Activated CD4-positive, alpha-beta T cell treated with anti-CD3 and anti-CD28 coated beads for 48 hours (primary cell): Measurements from ENCODE around the gene KRCC1.
"Not testable (repeated sequence)": the region's sequence is repeated elsewhere in the genome, so short reads cannot be mapped to it uniquely, and the experiment has no call there.

Experiments used
- DNase-seq: peaks from one replicate; pipeline ENCODE4 v3.0.0-alpha.2; 2020

KRCC1 gene

GRCh38 chr2:88074854-88075292 is 19.3 kb upstream of the KRCC1 start:
- DNase-seq: no peak

DNA sequence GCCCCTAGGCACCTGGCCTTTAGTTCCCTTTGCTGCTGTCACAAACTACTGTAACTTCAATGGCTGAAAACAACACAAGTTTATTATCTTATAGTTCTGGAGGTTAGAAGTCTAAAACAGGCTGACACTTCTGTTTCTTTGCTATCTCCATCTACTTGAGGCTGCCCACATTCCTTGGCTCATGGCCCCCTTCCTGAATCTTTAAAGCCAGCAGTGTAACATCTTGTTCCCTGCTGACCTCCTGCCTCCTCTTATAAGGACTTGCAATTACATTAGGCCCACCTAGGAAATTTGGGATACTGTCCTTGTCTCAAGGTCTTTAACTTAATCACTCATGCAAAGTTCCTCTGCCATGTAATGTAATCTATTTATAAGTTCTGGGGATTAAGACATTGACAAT is 18.6 kb upstream of the KRCC1 start:
- DNase-seq: no peak

DNA sequence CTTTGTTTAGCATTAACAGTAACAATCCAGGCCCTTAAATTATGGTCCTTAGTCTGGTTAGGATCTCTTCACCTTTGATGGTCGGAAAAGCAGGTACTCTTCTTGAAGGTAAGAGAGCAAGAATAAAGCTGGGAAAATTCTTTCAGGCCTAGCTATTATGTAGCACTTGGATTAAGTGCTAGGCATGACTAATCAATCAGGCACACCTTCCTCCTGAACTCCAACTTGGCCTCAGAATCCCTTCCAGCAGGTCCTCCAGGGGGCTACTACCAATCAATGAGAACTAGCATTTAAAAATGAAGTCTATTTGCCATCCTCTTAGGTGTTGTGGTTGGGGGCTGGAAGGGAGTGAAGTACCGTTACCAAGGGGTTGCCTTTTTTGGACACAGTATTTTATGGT is 15.8 kb upstream of the KRCC1 start:
- no peak for DNase-seq

DNA sequence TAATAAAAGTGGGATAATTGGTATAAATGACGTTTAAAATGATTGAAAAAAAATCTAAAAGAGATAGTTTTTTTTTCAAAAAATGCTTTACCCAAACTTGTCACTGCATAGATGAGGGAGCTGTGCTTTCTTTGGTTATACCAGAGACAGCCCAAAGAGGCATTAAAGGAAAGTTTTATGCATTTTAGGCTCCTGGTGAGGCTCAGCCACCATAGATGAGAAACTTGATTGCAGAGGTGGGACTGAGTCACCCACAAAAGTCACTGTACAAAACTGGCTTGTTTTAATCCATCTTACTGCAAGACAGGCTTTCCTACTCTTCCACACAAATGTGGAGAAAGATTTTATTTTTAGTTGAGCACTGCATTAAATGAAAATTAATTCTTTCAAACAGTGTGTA is 14.5 kb upstream of the KRCC1 start:
- no peak for DNase-seq

GRCh38 chr2:88069117-88069516 is 13.5 kb upstream of the KRCC1 start:
- no peak for DNase-seq

DNA sequence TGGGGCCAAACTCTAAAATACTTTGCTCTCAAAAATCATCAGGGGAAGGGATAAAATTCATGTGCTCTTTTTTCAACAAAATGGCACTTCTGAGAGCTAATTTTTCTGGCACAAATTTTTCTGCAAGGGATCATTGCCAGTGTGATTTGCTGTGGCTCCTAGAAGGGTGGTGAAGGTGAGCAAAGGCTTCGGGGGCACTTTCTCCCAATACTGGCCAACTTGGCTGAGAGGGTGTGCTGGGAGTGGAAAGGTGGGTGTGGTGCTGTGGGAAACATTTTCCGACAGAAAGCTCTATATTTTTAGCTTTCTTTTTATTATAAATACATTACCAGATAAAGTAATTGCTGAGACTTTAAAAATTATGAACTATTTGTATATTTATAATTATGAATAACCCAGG is 12.5 kb upstream of the KRCC1 start:
- DNase-seq: no peak

DNA sequence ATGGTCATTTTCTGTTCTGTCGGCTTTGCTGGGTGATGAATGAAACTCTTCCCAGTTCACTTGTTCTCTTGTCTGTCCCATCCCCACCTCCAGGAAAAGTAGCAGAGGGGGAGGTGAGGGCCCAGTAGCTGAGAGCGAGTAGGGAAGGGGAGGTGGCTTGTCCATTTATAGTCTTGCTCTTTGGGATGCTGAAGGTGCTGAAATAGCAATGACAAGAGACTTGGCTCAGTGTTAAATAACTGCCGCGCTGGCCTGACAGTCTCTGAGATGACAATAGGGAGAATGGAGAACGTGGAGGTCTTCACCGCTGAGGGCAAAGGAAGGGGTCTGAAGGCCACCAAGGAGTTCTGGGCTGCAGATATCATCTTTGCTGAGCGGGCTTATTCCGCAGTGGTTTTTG is 12.0 kb upstream of the KRCC1 start, which contains the start of gene SMYD1:
Gene SMYD1 (plus strand): TSS at position 228 of the 400 bp plus-strand sequence. CDS start 40 bp downstream, at position 268.
- DNase-seq: no peak

DNA sequence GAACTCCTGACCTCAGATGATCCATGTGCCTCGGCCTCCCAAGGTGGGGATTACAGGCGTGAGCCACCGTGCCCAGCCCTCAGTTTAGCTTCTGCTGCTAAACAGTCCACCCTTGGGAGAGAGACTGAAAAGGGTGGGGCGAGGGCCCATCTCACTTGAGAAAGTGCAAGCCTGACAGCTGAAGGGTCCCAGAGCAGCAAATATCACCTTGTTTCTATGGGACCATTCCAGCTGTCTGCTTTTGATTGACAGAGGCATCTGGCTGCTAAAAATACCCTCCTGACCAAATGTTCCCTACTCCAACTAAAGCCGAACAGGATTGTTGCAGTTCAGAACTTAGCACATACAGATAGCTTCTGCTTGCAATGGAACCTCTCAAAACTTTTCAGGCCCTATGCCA is 11.6 kb upstream of the KRCC1 start:
- DNase-seq: no peak

DNA sequence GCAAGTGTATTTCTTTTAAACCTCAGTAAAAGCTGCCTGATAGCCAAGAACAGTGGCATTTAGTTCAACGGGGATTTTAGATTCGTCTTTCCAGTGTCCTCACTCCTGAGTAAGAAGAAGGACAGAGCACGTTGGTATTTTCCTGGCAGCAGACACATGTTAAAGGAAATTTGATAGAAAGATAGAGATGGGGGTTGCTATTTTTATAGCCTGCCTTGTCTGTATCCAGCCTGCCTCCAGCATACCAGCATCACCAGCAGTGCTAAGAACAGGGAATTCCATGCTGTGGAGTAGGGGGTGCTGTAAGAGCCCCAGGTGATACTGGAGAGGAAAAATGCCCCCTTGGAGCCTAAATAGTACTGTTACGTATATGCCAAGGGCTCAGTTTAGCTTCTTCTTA is 11.0 kb upstream of the KRCC1 start:
- DNase-seq: no peak

DNA sequence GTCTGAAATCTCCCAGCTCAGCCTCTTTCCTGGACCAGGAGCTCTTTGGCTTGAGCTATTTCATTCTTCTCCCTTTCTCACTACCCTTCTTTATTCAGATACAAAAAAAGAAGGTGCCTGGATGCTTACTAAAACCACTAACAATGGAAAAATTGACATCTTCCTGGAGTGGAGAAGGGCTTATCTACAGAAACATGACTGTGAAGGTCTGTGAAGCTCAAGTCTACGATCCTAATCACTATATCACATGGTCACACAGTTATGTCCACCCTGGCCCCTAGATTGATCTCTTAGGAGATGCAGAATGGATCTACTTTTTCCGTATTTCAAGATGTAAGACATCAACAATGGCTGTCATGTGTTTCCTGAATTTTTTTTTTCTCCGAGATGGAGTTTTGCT is 5.7 kb upstream of the KRCC1 start:
- DNase-seq: no peak

- no peak for DNase-seq
Measured at GRCh38 chr2:88060907-88061275, 5.3 kb upstream of the KRCC1 start.

DNA sequence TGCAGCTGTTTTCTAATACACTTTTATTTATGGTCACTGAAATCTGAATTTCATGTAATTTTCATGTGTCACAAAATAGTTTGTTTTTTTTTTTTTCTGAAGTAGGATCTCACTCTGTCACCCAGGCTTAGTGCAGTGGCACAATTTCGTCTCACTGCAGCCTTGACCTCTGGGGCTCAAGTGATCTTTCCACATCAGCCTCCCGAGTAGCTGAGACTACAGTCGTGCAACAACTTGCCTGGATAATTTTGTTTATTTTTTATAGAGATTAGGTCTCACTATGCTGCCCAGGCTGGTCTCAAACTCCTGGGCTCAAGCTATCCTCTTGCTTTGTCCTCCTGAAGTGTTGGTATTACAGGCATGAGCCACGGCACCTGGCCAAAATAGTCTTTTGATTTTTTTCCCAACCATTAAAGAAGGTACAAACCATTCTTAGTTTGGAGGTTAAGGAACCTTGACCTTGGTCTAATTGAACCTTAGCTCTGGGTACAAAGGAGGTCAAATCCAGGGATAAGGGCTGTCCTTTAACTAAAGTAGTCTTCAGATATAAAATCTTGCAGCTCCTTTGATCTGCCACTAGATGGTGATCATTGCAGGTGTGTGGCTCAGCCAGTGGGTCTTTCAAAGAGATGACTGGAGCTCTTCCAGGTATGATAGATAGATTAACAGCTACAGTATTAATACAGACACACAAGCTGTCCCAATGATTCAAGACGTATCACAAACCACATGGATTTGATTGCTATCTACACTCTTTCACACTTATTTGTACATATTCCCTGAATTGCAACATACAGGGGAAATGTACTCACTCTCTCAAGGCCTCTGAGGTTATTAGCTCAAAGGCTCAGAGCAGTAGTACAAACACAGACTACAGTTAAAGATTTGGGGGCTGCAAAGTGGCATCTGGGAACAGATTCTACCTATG is 4.7 kb upstream of the KRCC1 start:
- DNase-seq: peak; percentile 44

- DNase-seq: no peak
Measured at GRCh38 chr2:88058191-88058590, 2.6 kb upstream of the KRCC1 start.

GRCh38 chr2:88057437-88057844 is 1.9 kb upstream of the KRCC1 start:
- DNase-seq: no peak

DNA sequence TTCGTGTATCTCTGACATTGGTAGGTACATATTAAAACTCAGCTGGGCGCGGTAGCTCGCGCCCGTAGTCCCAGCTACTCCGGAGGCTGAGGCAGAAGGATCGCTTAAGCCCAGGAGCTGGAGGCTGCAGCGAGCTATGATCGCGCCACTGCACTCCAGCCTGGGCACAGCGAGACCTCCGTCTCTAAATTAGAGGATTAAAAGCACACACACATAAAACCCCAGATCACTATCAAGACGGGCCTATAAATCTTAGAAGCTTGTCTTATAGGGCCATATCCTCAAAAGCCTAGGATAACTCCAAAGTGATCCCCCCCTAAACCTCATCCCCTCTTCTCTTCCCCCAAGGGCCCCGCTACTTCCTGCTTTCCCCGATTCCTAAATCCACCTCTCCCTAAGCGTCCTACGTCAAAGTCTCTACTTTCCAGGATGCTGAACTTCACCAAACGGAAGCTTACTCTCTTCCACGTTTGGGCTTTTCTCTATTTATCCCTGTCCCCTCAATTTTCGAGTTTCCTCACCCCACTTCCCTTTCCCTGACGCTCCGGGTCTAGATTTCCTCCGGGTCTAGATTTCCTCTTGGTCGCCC is 707 bp downstream of the KRCC1 start:
- DNase-seq: no peak

DNA sequence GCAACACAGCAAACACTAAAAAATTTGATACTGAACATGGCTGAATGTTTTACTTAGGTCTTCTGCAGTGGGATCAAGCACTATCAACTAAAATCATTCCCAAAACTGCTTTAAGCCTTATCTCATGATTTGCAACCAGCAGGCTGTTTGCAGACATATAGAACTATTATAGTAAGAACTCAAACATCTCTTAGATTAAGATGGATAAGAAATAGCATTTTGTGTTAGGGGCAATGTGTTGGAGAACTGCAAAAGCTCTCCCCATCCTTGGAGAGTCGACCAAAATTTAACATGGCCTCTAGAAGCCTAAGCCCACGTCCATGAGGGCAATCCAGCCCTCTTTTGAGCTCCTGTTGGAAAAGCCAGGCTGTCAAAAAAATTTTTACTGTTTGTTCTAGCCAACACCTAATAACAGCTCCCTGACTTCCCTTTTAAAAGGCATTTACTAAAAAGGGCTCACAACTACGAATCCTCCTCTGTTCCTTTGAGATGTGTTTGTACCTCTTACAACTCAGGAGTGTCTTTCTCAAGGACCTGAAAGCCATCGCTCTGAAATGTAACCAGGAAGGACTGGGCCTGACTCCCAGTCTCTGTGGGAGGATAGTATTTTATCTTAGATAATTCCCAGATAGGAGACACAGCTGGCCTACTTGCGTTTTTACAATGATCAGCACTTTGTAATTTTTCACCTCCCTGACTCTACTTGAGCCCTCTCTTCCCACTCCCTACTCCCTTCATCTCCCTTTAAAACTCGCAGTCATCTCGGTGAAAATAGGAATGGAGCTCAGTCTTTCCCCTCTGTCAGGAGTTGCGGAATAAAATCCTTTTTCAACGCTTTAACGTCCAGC is 1.4 kb downstream of the KRCC1 start:
- no peak for DNase-seq

DNA sequence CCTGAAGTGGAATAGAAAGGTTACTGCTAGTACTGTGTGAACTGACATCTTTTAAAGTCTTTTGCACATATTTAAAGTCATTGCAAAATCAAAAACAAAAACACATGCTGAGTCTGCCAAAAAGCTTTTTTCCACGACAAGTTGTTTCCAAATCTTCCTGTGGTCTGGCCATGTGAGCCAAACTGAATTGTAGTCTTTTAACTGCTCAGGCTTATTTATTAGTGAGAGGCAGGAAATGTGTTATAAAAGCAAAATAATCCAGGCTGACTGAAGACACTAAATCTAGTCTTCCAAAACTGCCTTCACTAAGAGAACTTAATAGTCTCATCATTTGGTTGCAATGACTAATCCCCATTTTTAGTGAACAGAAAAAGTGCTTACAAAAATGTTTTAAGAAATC is 2.3 kb downstream of the KRCC1 start:
- no peak for DNase-seq

GRCh38 chr2:88051792-88052191 is 3.8 kb downstream of the KRCC1 start:
- DNase-seq: no peak

GRCh38 chr2:88049622-88050021 is 6.0 kb downstream of the KRCC1 start:
- DNase-seq: no peak

DNA sequence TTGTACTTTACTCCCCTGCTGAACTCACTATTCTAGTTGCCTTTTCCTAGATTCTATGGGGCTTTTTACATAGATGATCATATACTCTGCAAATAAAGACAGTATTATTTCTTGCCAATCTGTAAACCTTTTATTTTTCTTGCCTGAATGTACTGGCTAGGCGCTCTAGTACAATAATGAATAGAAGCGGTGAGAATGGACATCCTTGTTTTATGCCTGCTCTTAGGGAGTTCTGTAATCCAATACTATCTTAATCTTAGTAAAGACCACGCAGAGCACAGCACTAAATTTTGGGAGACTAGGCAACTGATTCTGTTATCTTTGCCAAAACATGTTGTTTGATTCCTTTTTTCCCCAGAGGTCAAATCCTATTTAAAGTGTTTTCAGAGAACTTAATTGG is 7.0 kb downstream of the KRCC1 start:
- DNase-seq: no peak

- not testable (repeated sequence) for DNase-seq
Measured at GRCh38 chr2:88045561-88045960, 10.0 kb downstream of the KRCC1 start.

GRCh38 chr2:88042476-88042875 is 13.1 kb downstream of the KRCC1 start:
- DNase-seq: no peak
